DND-41 (cell line): ENCODE results near the gene CDK16.

ENCODE experiments used
- EZH2 ChIP-seq: IDR thresholded peaks from 3 replicates; pipeline ENCODE4 v1.6.1; 2012; ENCODE audit warnings: borderline replicate concordance, low read depth, mild to moderate bottlenecking, moderate library complexity, low read length, inconsistent platforms; ENCODE audit not compliant: severe bottlenecking
- TF ChIP-seq, protein P1 (sequence below): IDR thresholded peaks from 2 replicates; pipeline ENCODE4 v1.5.1; 2012; ENCODE audit warnings: borderline replicate concordance, low read length, moderate library complexity, mild to moderate bottlenecking; ENCODE audit not compliant: poor library complexity, severe bottlenecking; ENCODE audit errors: extremely low read depth

DNA sequence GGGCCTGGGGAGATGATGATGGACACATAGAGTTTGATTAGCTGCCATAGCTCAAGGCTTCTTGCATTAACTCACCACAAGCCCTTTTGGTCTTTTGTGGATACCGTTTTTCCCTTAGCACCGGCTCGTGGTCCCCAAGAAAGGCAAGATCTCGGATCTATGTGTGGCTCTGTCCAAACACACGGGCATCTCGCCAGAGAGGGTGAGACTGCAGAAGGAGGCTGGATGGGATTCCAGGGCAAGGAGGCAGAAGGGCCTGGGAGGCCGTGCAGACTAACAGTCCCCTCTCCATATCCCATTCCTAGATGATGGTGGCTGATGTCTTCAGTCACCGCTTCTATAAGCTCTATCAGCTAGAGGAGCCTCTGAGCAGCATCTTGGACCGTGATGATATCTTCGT, 23.8 kb downstream of the CDK16 start:
- TF ChIP-seq, protein P1, sequence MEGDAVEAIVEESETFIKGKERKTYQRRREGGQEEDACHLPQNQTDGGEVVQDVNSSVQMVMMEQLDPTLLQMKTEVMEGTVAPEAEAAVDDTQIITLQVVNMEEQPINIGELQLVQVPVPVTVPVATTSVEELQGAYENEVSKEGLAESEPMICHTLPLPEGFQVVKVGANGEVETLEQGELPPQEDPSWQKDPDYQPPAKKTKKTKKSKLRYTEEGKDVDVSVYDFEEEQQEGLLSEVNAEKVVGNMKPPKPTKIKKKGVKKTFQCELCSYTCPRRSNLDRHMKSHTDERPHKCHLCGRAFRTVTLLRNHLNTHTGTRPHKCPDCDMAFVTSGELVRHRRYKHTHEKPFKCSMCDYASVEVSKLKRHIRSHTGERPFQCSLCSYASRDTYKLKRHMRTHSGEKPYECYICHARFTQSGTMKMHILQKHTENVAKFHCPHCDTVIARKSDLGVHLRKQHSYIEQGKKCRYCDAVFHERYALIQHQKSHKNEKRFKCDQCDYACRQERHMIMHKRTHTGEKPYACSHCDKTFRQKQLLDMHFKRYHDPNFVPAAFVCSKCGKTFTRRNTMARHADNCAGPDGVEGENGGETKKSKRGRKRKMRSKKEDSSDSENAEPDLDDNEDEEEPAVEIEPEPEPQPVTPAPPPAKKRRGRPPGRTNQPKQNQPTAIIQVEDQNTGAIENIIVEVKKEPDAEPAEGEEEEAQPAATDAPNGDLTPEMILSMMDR: no peak
- no peak for TF ChIP-seq EZH2
